K562 (cell line): Measurements from ENCODE around the gene TMSB4X. TPM values are rescaled to one million over a fixed set of nuclear protein-coding genes. Genes with fewer than 3 reads are reported as not detected.

Source experiments
- BCL6 ChIP-seq: fragments of 250-450 bp; sonication (Bioruptor Pico); IDR thresholded peaks from 2 replicates; pipeline ENCODE4 v1.4.0; 2020
- CC2D1A ChIP-seq: fragments of 450-650 bp; IDR thresholded peaks from 2 replicates; pipeline ENCODE4 v1.6.1; 2017; ENCODE audit warnings: mild to moderate bottlenecking
- HDAC8 ChIP-seq: fragments of 450-650 bp; IDR thresholded peaks from 2 replicates; pipeline ENCODE4 v1.6.1; 2016; ENCODE audit warnings: mild to moderate bottlenecking, missing genetic modification characterization, moderate library complexity, missing compliant biosample characterization
- ILF3 ChIP-seq: fragments of 450-650 bp; IDR thresholded peaks from 2 replicates; pipeline ENCODE4 v1.6.1; 2018; ENCODE audit warnings: antibody characterized with exemption, mild to moderate bottlenecking, moderate library complexity, borderline replicate concordance
- KDM4B ChIP-seq, 2 experiments: fragments of 450-650 bp in 1 of 2; sonication (generic) in 1 of 2; IDR thresholded peaks; 2 replicates each; pipeline ENCODE4 v1.6.1; 2016 to 2017; ENCODE audit warnings: borderline replicate concordance in 2 of 2, antibody characterized with exemption in 1 of 2, low read depth in 1 of 2, mild to moderate bottlenecking in 1 of 2
- PATZ1 ChIP-seq: fragments of 250-450 bp; sonication (Bioruptor Pico); IDR thresholded peaks from 2 replicates; pipeline ENCODE4 v1.5.0; 2020; ENCODE audit warnings: mild to moderate bottlenecking, borderline replicate concordance
- RBM15 ChIP-seq: fragments of 200-400 bp; formaldehyde crosslinking; IDR thresholded peaks from 2 replicates; pipeline ENCODE4 v1.6.1; 2018; ENCODE audit warnings: mild to moderate bottlenecking, low read length, moderate library complexity; ENCODE audit not compliant: insufficient read depth
- SMC3 ChIP-seq: conservative IDR thresholded peaks from 2 replicates; pipeline ENCODE4 v1.6.1; 2011; ENCODE audit warnings: low read depth, low read length, improper control_type of control experiment; ENCODE audit not compliant: insufficient read depth
- STAT5A ChIP-seq: IDR thresholded peaks from 2 replicates; pipeline ENCODE4 v1.6.1; 2012; ENCODE audit warnings: low read length, inconsistent platforms, borderline replicate concordance
- ZNF316 ChIP-seq: fragments of 450-650 bp; IDR thresholded peaks from 2 replicates; pipeline ENCODE4 v1.6.1; 2016
- ZNF431 ChIP-seq: sonication (generic); formaldehyde crosslinking; IDR thresholded peaks from 2 replicates; pipeline ENCODE4 v1.8.0; 2022; ENCODE audit warnings: mild to moderate bottlenecking, missing genetic modification reagents
- ZNF507 ChIP-seq: conservative IDR thresholded peaks from 2 replicates; pipeline ENCODE4 v1.6.1; 2017; ENCODE audit warnings: missing genetic modification characterization, missing compliant biosample characterization
- ZNF785 ChIP-seq: fragments of 250-450 bp; sonication (Bioruptor Pico); IDR thresholded peaks from 2 replicates; pipeline ENCODE4 v1.4.0; 2020; ENCODE audit warnings: mild to moderate bottlenecking
- polyA plus RNA-seq, 8 experiments: library from polyadenylated mRNA; depleted of rRNA in 4 of 8; stranded (reverse) in 5 of 8; unstranded in 3 of 8; fragments of >200 nt; fragmentation: Nextera tagmentation in 2 of 8; fragmentation: Illumina TruSeq in 1 of 8; extraction: Ambion mirVana in 2 of 8; extraction: Trizol in 1 of 8; gene quantifications; 2 replicates each; pipeline versions ENCODE4 v1.2.1 to v1.2.3, GENCODE V29; 2011 to 2014; ENCODE audit warnings: inconsistent platforms in 1 of 8, missing spikeins in 1 of 8
- total RNA-seq, 7 experiments: library from RNA; depleted of rRNA in 6 of 7; stranded (reverse); fragments of >200 nt in 6 of 7; fragmentation: Illumina TruSeq in 2 of 7; extraction: Trizol in 2 of 7; gene quantifications; 2 replicates each; pipeline versions ENCODE4 v1.2.1 to v1.2.3, GENCODE V29; 2011 to 2021; ENCODE audit warnings: low replicate concordance in 1 of 7
- TF ChIP-seq, protein P1 (sequence below): fragments of 250-450 bp; sonication (Bioruptor Pico); IDR thresholded peaks from 2 replicates; pipeline ENCODE4 v1.8.0; 2021; ENCODE audit warnings: moderate library complexity, mild to moderate bottlenecking, inconsistent platforms
- TF ChIP-seq, protein P2 (sequence below): fragments of 450-650 bp; IDR thresholded peaks from 2 replicates; pipeline ENCODE4 v1.6.1; 2018; ENCODE audit not compliant: partially characterized antibody

The TMSB4X gene
- total and polyA plus RNA-seq, 9 of the 15 experiments (the other 6 are each of a cell fraction or from before 2014, with no cell fraction given): 1,035 to 2,035 (median 1,529) TPM

DNA sequence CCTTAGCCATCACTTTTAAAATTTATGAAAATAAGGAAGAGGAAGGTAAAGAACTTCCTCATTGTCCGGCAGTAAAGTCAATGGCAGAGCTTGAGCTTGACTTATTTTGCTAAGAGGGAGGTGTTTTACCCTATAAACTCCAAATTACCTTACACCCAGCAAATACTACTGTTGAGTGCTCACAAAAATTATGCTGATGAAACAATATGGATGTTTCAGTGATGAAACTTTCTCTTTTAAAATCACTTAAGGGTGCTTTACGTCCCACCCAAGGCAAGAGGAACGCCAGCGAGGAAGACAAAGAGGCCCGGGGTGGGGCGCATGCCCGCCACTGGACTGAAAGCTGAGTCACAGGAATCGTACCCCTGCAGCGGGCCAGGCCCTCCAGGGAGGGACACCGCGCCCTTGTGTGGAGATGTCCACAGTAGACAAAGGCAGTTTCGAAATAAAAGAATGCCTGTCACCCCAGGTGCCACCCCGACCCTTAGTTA is 560 bp upstream of the TMSB4X start (continued):
- TF ChIP-seq HDAC8 (tag) (no peak), KDM4B (IDR thresholded peaks at IDR 0.05; ENCODE audit: borderline replicate concordance in 2 of 2, low read depth in 1 of 2) (no peak), ZNF431 (CRISPR knock-in tag) (no peak), ILF3 (no peak), ZNF507 (tag) (no peak), SMC3 (no peak), BCL6 (CRISPR knock-in tag) (no peak), ZNF316 (peak; percentile 92), RBM15 (no peak), ZNF785 (CRISPR knock-in tag) (no peak), CC2D1A (no peak; the same call in 1 of the 2 replicates), PATZ1 (CRISPR knock-in tag) (no peak), STAT5A (no peak)
- TF ChIP-seq, protein P1, sequence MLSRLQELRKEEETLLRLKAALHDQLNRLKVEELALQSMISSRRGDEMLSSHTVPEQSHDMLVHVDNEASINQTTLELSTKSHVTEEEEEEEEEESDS: no peak
- TF ChIP-seq, protein P2, sequence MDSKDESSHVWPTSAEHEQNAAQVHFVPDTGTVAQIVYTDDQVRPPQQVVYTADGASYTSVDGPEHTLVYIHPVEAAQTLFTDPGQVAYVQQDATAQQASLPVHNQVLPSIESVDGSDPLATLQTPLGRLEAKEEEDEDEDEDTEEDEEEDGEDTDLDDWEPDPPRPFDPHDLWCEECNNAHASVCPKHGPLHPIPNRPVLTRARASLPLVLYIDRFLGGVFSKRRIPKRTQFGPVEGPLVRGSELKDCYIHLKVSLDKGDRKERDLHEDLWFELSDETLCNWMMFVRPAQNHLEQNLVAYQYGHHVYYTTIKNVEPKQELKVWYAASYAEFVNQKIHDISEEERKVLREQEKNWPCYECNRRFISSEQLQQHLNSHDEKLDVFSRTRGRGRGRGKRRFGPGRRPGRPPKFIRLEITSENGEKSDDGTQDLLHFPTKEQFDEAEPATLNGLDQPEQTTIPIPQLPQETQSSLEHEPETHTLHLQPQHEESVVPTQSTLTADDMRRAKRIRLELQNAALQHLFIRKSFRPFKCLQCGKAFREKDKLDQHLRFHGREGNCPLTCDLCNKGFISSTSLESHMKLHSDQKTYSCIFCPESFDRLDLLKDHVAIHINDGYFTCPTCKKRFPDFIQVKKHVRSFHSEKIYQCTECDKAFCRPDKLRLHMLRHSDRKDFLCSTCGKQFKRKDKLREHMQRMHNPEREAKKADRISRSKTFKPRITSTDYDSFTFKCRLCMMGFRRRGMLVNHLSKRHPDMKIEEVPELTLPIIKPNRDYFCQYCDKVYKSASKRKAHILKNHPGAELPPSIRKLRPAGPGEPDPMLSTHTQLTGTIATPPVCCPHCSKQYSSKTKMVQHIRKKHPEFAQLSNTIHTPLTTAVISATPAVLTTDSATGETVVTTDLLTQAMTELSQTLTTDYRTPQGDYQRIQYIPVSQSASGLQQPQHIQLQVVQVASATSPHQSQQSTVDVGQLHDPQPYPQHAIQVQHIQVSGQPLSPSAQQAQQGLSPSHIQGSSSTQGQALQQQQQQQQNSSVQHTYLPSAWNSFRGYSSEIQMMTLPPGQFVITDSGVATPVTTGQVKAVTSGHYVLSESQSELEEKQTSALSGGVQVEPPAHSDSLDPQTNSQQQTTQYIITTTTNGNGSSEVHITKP: peak; percentile 19
